Peyer's patch (tissue), 4 donors: ENCODE results near the gene MCTP1. TPM values are rescaled to one million over a fixed set of nuclear protein-coding genes. Genes with fewer than 3 reads are reported as not detected.

Experiments used
- DNase-seq, 3 donors: peaks; one replicate each; pipeline ENCODE4 v3.0.0-alpha.2; 2017 to 2019
- H3K27ac ChIP-seq, 4 donors: fragments of 200-600 bp; sonication (generic); one replicate each; pipeline ENCODE4 v1.5.1; 2016 to 2019
- H3K27me3 ChIP-seq, 2 donors: fragments of 200-600 bp; sonication (generic); one replicate each; pipeline ENCODE4 v1.5.1; 2019
- H3K36me3 ChIP-seq, 3 donors: fragments of 200-600 bp; sonication (generic); one replicate each; pipeline ENCODE4 v1.5.1; 2016 to 2019
- H3K4me1 ChIP-seq, 4 donors: fragments of 200-600 bp; sonication (generic); one replicate each; pipeline ENCODE4 v1.5.1; 2016 to 2019
- H3K4me3 ChIP-seq, 4 donors: fragments of 200-600 bp; sonication (generic); 1 replicate in 3 of 4; 2 replicates in 1 of 4; pipeline ENCODE4 v1.5.1; 2016 to 2019; ENCODE audit warnings: mild to moderate bottlenecking in 1 of 4
- H3K9me3 ChIP-seq, 4 donors: fragments of 200-600 bp; sonication (generic); one replicate each; pipeline ENCODE4 v1.5.1; 2016 to 2019; ENCODE audit warnings: mild to moderate bottlenecking in 1 of 4
- CTCF ChIP-seq, 6 experiments: fragments of 450-650 bp in 4 of 6; fragments of 200-600 bp in 2 of 6; sonication (generic) in 1 of 6; IDR thresholded peaks; one replicate each; pipeline ENCODE4 v1.5.1; 2017 to 2019; ENCODE audit warnings: antibody characterized with exemption in 6 of 6, mild to moderate bottlenecking in 3 of 6, moderate library complexity in 1 of 6
- POLR2A ChIP-seq, 2 donors: fragments of 450-650 bp; IDR thresholded peaks; one replicate each; pipeline ENCODE4 v1.5.1; 2017; ENCODE audit warnings: antibody characterized with exemption in 2 of 2, mild to moderate bottlenecking in 2 of 2, moderate library complexity in 2 of 2
- total RNA-seq, 4 donors: library from RNA; depleted of rRNA; stranded (reverse); fragments of >200 nt; gene quantifications; one replicate each; pipeline ENCODE4 v1.1.0, GENCODE V29; 2016

The MCTP1 gene
- total RNA-seq, 4 donors from 2014 or later, result 4.7 to 61.1 (median 11.3) TPM

- Histone ChIP-seq H3K9me3 (no peaks in the 10 kb centered on the region), H3K27me3 (no peaks in the 10 kb centered on the region), H3K27ac (no peak overlapping the region), H3K4me3 (no peak overlapping the region), H3K36me3 (no peaks in the 10 kb centered on the region), H3K4me1 (no peaks in the 10 kb centered on the region)
- no peak for DNase-seq
- TF ChIP-seq POLR2A (IDR thresholded peaks at IDR 0.05) (no peak), CTCF (IDR thresholded peaks at IDR 0.05) (no peak)
Observed at GRCh38 chr5:95090774-95091173, 194.1 kb downstream of the MCTP1 start.

- no peaks in the 10 kb centered on the region for H3K36me3 ChIP-seq
- TF ChIP-seq CTCF (IDR thresholded peaks at IDR 0.05) (no peak), POLR2A (IDR thresholded peaks at IDR 0.05) (no peak)
- no peak for DNase-seq
Observed at GRCh38 chr5:95087816-95088317, 197.0 kb downstream of the MCTP1 start.

GRCh38 chr5:95086927-95087815 is 197.7 kb downstream of the MCTP1 start:
- Histone ChIP-seq H3K27ac (peak overlapping the region in 1 of 4 donors; percentile 25), H3K4me1 (no peaks in the 10 kb centered on the region), H3K4me3 (no peak overlapping the region), H3K36me3 (no peaks in the 10 kb centered on the region), H3K27me3 (no peaks in the 10 kb centered on the region), H3K9me3 (no peaks in the 10 kb centered on the region)
- TF ChIP-seq CTCF (IDR thresholded peaks at IDR 0.05) (no peak), POLR2A (IDR thresholded peaks at IDR 0.05) (no peak)
- DNase-seq, result no peak

More at GRCh38 chr5:95087816-95088317, 197.0 kb downstream of the MCTP1 start:
- Histone ChIP-seq H3K4me3 (no peak overlapping the region), H3K27ac (peak overlapping the region in 1 of 4 donors; percentile 25), H3K9me3 (no peaks in the 10 kb centered on the region), H3K4me1 (no peaks in the 10 kb centered on the region), H3K27me3 (no peaks in the 10 kb centered on the region)

GRCh38 chr5:95084757-95085156 is 200.1 kb downstream of the MCTP1 start:
- no peak for DNase-seq
- TF ChIP-seq CTCF (IDR thresholded peaks at IDR 0.05), result no peak
- TF ChIP-seq POLR2A (IDR thresholded peaks at IDR 0.05), result no peak
- no peaks in the 10 kb centered on the region for H3K36me3 ChIP-seq
- no peak overlapping the region for H3K27ac ChIP-seq
- H3K4me3 ChIP-seq, result no peak overlapping the region
- H3K27me3 ChIP-seq, result no peaks in the 10 kb centered on the region
- H3K9me3 ChIP-seq, result no peaks in the 10 kb centered on the region
- no peaks in the 10 kb centered on the region for H3K4me1 ChIP-seq

GRCh38 chr5:95083606-95084005 is 201.3 kb downstream of the MCTP1 start:
- TF ChIP-seq POLR2A (IDR thresholded peaks at IDR 0.05) (no peak), CTCF (IDR thresholded peaks at IDR 0.05) (no peak)
- H3K27me3 ChIP-seq, result no peaks in the 10 kb centered on the region
- no peaks in the 10 kb centered on the region for H3K36me3 ChIP-seq
- no peak for DNase-seq
- no peak overlapping the region for H3K27ac ChIP-seq
- no peaks in the 10 kb centered on the region for H3K9me3 ChIP-seq
- H3K4me1 ChIP-seq, result no peaks in the 10 kb centered on the region
- no peak overlapping the region for H3K4me3 ChIP-seq
